ENCODE measurements around the gene NDUFA12.
A peak's percentile ranks its signal among the peaks of the same experiment; 100 is the strongest.
"Not testable (repeated sequence)": the region's sequence is repeated elsewhere in the genome, so short reads cannot be mapped to it uniquely, and the experiment has no call there.

NDUFA12 gene

DNA sequence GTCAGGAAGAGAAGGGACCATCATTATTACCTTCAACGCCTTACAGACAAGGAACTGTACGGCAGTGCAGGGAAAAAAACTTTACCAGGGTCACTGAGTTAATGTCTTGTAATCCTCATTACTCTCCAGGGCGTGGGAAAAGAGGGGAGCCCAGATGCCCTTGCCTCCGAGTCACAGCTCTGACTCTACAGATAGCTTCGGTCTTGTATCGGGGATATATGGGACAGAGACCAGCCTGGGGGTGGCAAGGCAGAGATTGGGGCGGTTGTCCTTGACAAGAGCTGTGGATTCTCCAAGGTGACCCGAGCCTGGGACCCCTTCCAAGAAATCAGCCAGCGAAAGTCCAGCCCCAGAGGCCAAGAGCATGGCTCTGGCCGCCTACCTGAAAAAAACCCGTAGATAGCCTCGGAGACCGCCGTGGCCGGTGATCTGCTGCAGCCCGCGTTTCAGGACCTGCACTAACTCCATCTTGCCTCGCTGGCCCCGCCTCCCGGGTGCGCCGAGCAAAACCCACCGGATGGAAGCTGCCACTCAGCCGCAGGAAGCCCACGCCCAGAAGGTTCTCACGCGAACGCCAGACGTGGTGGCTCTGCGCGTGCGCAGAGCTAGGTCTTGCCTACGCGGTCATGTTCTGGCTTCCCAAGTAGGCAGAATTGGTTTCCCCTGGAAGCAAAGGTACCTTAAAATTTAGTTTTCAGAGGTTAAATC lies at the start of gene NDUFA12:
NDUFA12 (minus strand) TSS at position 485 of the 708 bp plus-strand sequence; CDS start at position 468, 17 bp downstream.
- peak; percentile 95 for DNase-seq

DNA sequence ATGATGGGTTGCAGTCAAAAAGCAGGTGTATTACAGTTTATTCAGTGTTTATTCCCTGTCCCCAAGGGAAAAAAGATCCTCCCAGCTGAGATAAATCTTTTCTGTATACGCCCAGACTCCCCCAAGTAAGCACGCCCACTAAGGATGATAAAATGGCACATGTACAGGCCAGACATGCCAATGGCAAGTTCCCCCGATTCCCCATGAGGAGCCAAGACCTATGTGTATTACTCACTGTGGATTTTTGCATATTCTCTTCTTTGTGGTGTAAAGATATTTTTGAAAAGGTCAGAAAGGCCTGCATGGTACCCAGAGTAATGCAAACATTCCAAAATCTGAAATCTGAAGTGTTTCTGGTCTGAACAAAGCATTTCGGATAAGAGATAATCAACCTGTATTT lies 47.7 kb upstream of the NDUFA12 start:
- no peak for DNase-seq

GRCh38 chr12:95037906-95038305 lies 34.4 kb upstream of the NDUFA12 start:
- DNase-seq, result no peak

DNA sequence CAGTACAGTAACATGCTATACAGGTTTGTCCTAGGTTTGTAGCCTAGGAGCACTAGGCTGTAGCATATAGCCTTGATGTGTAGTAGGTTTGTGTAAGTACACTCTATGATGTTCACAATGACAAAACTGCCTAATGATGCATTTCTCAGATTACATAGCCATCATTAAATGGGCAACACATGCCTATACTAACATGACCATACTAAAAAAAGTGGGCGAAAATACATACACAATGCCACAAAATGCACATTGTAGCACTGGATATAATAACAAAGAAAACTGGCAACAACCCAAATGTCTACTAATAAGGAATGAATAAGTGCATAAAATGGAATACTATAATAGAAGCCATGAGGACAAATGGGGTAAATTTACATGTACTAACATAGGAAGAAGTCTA lies 31.3 kb upstream of the NDUFA12 start:
- DNase-seq, result no peak

- no peak for DNase-seq
These were observed 19.0 kb upstream of the NDUFA12 start for GRCh38 chr12:95022477-95022876.

GRCh38 chr12:95017482-95017881 lies 14.0 kb upstream of the NDUFA12 start:
- DNase-seq, result no peak

GRCh38 chr12:95016120-95016519 lies 12.6 kb upstream of the NDUFA12 start:
- DNase-seq, result no peak

DNA sequence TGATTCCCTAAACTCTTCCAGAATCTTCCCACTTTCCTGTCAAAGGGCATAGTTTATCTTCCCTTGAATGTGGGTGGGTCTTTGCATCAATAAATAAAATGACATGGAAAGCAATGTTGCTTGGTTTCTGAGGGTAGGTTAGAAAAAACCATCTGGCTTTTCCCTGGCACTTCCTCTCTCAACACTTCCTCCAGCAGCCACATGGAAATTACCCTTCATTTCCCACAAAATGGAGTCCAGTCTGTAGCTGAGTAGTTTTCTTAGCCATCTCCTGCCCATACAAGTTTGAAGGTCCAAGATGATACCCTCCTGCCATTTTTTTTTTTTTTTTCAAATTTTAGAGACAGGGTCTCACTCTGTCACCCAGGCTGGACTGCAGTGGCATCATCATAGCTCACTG lies 11.1 kb upstream of the NDUFA12 start:
- DNase-seq, result no peak

DNA sequence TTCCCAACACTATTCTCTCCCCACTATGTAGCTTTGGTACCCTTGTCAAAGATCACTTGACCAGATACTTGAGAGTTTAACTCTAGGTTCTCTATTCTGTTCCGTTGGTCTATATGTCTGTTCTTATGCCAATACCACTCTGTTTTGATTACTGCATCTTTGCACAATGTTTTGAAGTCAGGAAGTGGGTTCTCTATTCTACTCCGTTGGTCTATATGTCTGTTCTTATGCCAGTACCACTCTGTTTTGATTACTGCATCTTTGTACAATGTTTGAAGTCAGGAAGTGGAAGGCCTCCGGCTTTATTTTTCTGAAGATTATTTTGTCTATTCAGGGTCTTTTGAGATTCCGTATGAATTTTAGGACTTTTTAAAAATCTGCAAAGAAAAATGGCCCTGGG lies 2.7 kb upstream of the NDUFA12 start:
- DNase-seq, result no peak

GRCh38 chr12:95004610-95005009 lies 1.1 kb upstream of the NDUFA12 start:
- no peak for DNase-seq

- DNase-seq, result no peak
These were observed 400 bp upstream of the NDUFA12 start for GRCh38 chr12:95003921-95004272.

- no peak for DNase-seq
These were observed 743 bp downstream of the NDUFA12 start for GRCh38 chr12:95002754-95003153.

GRCh38 chr12:94998326-94998725 lies 5.2 kb downstream of the NDUFA12 start:
- no peak for DNase-seq

GRCh38 chr12:94997726-94998125 lies 5.8 kb downstream of the NDUFA12 start:
- DNase-seq, result no peak

- DNase-seq, result no peak
These were observed 6.4 kb downstream of the NDUFA12 start for GRCh38 chr12:94997061-94997460.

DNA sequence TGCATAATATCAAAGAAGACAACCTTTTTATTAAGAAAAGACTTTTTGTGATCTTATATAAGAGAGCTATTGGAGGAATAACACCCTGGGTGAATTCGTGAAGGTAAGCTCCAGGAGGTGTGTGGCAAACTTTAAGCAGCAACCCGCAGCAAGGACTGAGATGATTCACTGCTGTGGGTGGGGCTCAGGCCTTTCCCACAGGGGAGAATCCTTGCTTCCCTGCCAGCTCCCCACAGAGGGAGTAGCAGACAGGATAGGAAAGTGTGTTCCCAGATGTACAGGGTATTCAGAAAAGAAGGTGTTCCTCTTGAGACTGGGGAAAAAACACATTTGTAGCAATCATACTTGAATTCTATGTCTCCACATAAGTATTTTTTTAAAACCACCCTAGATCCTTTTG lies 9.2 kb downstream of the NDUFA12 start:
- no peak for DNase-seq

GRCh38 chr12:94993855-94994254 lies 9.6 kb downstream of the NDUFA12 start:
- DNase-seq, result not testable (repeated sequence)

GRCh38 chr12:94990222-94990621 lies 13.3 kb downstream of the NDUFA12 start:
- DNase-seq, result no peak

GRCh38 chr12:94988471-94988870 lies 15.0 kb downstream of the NDUFA12 start:
- DNase-seq, result no peak

- no peak for DNase-seq
These were observed 15.7 kb downstream of the NDUFA12 start for GRCh38 chr12:94987801-94988200.

GRCh38 chr12:94987076-94987669 lies 16.3 kb downstream of the NDUFA12 start:
- no peak for DNase-seq

- not testable (repeated sequence) for DNase-seq
These were observed 18.4 kb downstream of the NDUFA12 start for GRCh38 chr12:94985099-94985498.

- DNase-seq, result no peak
These were observed 20.2 kb downstream of the NDUFA12 start for GRCh38 chr12:94983321-94983720.

- no peak for DNase-seq
These were observed 21.0 kb downstream of the NDUFA12 start for GRCh38 chr12:94982456-94982855.

DNA sequence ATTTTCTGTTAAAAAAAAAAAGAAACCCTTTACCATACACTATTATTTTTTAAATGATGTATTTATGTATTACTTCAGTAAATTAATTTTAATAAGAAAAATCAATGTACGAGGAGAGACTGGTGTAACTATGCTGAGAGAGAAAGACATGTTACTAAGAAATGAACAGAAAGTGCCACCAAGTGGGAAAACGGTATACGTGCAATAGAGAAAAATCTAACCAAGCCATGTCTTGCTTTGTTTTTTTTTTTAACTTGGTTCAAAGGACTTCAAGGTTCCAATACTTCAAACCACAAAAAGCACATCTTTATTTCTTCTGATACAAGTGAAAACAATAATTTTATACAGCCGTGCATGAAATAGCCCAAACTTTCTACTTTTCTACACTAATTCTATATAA lies 22.9 kb downstream of the NDUFA12 start:
- DNase-seq, result no peak

Data from NCI-H1105 (cell line).